HG02642 (cell line): Measurements from ENCODE around the gene PLCG1.
"Not testable (repeated sequence)": the region's sequence is repeated elsewhere in the genome, so short reads cannot be mapped to it uniquely, and the experiment has no call there.

ENCODE experiments used
- ATAC-seq: cut with Tn5 transposase; IDR thresholded peaks from one replicate; pipeline ENCODE4 v1.9.1; 2021; ENCODE audit warnings: mild to moderate bottlenecking; ENCODE audit not compliant: unreplicated experiment, poor library complexity

PLCG1 gene

DNA sequence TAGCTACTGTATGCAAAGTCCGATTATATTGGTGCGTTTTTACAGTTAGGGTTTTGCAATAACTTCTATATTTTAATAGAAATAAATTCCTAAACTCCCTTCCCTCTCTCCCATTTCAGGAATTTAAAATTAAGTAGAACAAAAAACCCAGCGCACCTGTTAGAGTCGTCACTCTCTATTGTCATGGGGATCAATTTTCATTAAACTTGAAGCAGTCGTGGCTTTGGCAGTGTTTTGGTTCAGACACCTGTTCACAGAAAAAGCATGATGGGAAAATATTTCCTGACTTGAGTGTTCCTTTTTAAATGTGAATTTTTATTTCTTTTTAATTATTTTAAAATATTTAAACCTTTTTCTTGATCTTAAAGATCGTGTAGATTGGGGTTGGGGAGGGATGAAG, 13.7 kb upstream of the PLCG1 start:
- ATAC-seq = no peak

DNA sequence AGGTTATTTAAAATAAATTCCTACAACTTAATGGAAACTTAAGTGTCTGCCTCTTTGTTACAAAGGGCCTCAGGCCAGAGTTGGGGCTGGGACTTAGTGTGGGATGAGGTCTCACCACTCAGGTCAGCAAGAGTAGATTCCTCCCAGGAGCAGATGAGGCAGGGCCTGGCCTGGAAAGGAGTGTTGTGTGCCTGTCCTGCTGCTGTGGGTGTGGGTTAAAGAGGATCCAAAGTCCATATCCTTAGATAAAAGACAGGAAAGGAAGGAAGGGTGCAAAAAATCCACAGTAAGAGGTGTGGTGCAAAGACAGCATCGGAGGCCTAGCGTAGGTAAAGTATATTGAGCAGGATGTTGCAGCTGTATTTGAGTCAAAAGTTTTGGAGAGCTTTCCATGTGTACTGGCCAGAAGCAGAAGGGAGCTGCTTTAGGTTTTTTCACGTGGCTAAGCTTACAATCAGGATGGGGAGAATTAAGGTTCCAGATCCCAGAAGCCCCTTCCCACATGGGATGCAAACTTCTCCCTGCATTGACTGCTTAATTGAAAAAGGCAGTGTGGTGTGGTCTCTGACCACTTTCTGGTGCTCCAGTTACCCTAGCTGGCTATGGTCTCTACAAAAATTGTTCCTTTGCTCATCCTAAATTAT, 12.8 kb upstream of the PLCG1 start:
- no peak for ATAC-seq

DNA sequence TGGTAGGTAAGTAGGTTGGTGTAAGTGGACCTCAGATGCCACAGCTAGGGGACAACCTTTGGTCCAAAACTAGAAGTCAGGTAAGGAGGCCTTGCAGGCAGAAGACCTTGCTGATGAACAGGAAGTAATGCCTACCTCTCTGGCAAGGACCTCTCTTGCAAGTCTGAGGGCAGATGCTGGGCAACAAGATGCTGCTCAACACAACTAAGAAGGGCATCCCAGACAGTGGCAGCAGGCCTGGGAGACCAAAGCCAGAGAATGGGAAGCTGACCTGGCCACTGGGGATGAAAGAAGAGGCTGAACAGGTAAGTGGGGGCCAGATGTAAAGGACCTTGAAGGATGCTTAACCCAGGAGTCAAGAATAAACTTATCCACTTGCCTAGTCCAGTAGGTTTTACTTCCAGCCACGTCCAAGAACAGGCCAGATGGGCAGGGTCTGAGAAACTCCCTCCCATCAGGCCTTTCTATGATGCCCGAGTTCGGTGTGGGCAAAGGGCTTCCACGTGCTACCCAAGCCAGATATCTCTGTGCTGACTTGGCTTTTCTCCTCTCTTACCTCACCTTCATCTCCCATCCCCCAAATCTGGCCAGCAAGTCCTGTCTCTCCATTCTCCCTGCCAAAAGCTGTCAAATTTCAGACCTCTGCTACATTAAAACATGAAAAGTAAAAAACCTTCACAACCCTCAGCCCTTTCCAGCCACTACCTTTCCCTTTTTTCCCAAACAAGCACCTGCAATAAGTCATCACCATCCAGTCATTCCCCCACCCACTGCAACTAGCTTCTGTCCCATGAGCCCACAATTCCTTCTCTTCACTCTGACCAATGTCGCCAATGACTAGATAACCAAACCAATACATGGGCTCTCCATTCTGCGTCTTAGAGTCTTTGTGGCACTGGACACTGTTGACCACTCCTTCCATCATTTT, 11.5 kb upstream of the PLCG1 start:
- no peak for ATAC-seq

DNA sequence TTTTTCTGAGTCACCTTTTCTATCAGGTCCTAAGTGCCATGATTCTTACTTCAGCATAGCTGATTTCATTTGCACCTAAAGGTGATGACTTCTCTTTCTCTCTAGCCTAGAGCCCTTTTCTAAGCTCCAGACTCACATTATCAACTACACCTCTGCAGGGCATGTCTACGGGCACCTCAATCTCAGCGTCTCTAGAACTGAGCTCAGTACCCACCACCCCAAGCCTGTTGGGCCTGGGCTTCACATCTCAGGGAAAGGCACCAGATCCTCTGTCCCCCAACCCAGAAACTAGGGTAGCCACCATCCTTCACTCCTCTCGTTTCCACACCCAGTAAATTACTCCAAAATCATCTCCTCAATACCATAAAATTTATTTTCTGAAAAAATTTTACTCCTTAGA, 10.6 kb upstream of the PLCG1 start:
- no peak for ATAC-seq

DNA sequence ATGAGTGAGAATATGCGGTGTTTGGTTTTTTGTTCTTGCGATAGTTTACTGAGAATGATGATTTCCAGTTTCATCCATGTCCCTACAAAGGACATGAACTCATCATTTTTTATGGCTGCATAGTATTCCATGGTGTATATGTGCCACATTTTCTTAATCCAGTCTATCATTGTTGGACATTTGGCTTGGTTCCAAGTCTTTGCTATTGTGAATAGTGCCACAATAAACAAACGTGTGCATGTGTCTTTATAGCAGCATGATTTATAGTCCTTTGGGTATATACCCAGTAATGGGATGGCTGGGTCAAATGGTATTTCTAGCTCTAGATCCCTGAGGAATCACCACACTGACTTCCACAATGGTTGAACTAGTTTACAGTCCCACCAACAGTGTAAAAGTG, 9.0 kb upstream of the PLCG1 start:
- ATAC-seq = not testable (repeated sequence)

DNA sequence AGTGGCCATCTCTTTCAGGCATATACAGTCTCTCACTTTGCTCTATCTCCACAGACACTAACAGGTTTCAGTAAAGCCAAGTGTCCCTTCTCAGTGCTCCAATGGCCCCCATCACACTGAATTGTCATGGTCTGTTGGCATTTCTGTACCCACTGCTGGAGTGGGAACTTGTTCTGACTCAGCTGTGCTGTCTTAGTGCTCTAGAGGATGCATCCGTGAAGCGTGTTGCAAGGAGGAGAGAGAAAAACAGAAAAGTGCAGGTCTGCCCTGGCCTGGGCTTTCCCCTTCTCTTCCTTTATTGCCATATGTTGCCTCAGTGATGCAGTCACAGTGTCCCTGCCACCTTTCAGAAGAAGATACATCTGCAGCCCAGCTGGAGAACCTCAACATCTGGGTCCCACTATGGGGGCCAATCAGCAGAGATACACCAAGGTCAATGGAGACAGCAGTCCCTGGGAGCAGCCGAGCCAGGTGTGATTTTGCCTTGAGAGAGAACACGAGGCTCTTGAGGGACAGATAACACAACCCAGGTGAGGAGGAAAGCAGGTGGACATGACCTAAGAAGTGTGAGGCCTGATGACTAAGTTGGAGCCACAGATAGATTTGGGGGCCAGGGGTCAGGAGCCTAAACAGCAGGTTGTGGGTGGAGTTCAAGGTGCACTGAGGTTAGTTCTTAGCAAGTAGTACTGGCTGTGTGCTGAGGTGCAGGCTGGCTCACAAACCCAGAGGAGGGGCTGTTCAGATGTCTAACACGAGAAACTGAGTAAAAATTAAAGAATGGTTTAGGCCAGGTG, 5.6 kb upstream of the PLCG1 start:
- no peak for ATAC-seq

DNA sequence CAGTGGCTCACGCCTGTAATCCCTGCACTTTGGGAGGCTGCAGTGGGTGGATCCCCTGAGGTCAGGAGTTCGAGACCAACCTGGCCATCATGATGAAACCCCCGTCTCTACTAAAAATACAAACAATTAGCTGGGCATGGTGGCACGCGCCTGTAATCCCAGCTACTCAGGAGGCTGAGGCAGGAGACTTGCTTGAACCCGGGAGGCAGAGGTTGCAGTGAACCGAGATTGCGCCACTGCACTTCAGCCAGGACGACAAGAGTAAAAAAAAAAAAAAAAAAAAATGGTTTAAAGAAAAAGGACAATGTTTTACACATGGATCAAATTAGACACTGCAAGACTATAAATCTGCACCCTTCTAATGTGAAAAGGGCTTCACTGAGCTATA, 5.0 kb upstream of the PLCG1 start:
- ATAC-seq = not testable (repeated sequence)

DNA sequence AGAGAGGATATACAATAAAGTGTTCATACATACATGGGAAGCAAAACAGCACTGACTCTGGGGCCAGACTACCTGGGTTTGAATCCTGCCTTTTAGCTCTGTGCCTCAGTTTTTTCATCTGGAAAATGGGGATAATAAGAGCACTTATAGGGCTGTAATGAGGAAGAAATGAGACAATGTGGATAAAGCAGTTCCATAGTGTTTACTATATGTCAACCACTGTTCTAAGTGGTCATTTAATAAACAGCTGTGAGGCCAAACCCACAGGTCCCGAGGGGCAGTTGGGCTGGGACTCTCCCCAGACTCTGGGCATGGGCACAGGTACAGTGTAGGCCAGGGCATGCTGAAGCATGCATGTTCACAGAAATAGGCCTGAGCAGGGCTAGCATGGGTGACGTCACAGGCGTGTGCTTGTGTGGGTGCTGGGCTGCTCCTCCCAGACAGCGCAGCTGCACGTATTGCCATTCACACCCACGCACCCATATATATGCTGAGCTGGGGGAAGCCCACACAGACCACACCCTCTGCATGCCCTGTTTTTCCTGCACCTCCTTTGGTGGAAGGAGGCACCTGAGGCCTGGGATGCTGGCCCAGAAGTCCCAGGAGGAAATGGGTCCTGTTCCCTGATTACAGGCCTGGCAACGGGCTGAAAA, 3.5 kb upstream of the PLCG1 start:
- ATAC-seq = peak; percentile 41

DNA sequence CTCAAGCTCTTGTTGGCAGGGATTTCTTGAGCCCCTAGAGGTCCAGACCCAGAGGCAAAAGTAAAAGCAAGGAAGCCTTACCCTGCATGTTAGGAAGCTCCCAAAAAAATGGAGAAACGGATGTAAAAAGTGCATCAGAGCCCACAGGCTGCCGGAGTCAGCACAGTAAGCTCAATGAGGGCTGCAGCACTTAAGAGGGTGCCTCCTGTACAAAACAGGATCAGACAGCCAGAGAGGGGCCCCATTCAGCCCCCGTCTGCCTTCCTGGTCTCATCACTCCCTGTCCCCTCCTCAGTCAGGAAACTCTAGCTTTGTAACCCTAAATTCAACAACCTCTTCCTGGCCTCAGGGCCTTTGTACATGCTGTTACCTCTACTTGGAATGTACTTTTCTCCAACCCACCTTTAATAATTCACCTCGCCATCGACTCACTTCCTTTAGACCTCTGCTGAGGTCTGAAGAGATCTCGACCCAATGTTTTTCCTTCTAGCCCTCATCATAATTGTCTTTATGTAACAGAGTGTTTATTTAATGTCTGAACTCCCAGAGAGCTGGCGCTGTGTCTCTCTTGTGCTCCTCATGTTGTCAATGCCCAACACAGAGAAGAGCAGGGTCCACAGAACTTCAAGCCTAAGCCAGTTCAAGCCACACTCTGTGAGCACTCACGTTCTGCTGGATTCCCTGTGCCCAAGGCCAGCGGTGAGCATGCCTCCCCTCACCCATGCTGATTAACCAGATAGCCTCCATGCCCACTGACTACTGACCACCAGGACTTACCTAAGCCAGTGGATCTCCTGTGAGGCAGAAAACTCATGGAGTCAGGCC, 2.8 kb upstream of the PLCG1 start:
- no peak for ATAC-seq

DNA sequence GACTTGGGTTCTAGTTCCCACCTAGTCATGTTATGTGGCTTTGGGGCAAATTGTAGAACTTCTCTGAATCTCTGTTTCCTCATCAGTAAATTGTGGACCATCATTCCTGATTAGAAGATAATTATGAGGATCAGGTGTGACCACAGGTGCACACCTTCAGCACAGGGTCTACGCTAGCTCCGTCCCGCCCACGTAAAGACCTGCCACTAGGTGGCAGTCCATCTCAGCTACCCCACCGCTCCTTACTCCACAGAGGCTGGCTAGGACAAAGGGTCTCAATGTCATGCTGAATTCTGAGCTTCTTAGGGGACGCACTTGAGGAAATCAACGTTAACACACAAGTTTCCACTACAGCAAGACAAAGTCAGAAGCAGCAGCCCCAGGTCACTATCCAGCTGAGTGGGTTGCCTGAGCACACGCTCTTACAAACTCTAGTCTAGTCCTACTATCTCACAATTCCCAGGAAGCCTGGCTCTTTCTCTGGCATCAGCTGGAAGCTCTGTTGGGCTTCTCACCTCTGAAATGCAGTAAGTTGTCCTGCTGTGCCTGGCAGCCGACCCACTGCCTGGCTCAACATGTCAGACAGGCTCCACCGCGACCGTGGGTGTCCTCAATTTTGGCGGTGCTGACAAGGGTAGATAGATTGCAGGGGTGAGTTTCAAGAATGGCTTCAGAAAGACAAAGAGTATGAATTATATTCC, 2.0 kb upstream of the PLCG1 start:
- no peak for ATAC-seq

DNA sequence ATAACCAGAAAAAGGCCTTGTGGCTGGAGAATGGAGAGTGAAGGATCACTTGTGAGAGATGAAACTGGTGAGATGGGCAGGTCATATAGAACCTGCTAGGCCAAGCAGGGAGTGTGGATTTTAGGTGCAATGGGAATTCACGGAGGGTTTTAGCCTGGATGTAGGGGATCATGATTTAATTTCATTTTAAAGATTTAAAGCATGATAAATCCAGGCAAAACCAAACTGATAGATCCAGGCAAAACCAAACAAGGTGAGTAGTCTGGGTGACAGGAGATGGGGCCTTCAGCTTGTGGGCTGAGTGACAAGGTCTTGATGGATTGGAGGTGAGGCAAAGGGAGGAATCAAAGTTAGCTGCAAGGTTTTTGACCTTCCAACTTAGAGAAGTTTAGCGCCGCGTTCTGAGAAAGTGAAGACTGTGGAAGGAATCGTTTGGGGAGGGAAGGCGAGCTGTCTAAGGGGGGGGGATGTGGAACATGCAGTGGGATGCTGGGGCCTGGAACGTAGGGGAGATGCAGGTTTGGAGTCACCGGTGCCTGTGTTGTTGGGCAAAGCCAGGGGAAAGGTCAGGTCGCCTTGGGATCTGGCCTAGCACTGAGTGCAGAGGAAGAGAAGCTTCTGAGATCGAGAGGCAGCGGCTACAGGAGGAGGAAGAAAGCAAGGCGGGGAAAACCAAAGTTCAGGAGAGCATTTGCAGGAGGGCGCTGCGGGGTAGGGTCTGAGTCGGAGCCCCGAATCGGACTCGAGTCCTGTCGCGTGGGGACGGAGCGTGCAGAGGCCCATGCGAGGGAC, 1.3 kb upstream of the PLCG1 start:
- ATAC-seq = no peak

DNA sequence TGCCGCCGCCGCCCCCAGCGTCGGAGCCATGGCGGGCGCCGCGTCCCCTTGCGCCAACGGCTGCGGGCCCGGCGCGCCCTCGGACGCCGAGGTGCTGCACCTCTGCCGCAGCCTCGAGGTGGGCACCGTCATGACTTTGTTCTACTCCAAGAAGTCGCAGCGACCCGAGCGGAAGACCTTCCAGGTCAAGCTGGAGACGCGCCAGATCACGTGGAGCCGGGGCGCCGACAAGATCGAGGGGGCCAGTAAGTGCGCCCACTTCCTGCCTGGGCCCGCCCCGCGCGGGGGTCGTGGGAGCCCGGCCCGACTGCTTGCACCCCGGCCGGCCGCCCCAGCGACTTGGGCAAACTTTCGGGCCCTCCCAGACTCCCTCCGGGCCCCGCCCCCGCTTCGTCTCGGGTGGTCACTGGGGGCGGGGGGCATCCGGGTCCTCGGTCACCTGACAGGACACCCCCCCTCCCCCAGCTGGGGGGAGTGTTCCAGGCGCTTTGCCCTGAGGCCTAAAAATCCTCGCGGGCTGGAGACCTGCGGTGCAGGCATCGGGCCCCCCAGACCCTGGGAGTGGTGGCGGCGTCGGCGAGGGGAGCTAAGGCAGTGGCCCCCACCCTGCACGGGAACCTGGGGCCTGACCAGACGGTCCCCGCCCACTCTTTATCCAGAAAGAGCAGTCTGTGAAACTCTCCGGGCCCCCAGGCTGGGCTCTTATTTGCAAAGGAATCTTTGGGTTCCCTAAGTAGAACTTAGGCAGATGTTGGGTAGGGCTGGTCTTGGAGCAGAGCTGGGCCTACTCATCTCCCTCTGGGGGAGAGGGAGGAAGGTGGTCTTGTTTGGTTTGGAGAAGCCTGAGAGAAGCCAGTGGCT, 501 bp downstream of the PLCG1 start:
- ATAC-seq = peak; percentile 15

DNA sequence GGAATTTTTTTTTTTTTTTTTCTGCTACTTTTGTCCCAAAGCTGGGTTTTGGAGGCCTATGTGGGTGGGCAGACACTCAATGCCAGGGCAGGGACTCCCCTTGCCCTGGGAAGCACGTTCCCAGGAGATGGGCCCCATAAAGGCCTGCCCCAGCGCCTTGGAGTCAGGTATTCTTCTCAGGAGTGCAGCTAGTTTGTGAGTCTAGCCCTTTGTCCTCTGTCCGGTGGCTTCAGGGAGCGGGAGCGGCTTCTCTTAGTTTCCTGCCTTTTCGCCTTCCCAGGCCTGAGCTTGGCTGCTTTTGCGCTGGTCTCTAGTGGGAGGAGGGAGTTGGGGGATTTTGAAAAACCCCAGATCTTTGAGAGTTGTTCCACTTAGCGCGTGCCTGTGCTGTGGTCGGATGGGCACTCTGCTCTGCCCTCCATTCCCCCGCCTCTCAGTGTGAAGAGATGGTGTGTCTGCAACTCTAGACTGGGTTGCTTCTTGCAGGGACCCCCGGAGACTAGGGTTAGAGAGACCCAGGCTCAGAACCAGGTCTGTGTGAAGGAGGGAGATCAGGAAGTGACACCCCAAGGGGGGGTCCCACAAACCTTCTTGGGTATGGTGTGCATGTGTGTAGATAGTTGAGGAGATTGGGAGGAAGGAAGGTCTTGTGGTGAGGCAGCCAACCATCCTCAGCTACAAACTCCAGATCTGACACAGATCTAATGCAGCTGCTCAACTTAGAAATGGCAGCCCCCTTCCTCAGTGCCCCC, 1.3 kb downstream of the PLCG1 start:
- no peak for ATAC-seq

DNA sequence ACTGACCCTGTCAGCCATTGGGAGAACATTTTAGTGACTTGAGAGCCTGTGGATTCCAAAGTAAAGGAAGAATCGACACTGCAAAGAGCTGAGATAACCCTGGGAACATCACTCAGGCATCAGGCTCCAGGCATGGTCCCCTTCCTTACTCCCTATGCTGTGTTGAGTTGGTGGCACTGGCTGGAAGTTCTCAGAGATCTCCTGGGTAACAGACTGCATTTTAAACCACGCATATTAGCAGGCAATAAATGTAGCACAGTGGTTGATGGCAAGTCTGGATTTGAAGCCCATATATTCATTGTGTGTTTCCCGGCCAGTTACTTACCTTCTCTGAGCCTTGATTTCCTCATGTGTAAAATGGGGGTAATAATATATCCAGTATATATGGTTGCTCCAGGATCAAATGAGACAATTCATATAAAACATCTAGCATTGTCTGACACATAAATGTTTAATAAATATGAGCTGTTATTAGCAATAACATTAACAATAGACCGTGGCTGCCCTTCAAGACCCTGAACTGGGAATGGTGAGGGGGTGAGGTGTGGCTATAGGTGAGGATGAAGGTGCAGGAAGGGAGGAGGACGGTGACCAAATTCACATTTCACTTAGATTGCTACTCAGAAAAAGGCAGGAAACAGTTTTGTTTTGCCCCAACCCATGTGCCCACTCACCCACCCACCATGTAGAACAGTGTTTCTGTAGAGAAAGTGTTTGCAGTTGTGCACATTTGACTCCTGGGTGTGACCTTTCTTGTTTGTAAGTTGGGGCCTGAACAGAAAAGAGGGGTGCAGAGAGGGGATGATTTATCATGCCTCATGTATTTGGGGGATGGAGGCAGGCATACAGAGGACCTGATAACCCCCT, 2.1 kb downstream of the PLCG1 start:
- ATAC-seq = no peak

DNA sequence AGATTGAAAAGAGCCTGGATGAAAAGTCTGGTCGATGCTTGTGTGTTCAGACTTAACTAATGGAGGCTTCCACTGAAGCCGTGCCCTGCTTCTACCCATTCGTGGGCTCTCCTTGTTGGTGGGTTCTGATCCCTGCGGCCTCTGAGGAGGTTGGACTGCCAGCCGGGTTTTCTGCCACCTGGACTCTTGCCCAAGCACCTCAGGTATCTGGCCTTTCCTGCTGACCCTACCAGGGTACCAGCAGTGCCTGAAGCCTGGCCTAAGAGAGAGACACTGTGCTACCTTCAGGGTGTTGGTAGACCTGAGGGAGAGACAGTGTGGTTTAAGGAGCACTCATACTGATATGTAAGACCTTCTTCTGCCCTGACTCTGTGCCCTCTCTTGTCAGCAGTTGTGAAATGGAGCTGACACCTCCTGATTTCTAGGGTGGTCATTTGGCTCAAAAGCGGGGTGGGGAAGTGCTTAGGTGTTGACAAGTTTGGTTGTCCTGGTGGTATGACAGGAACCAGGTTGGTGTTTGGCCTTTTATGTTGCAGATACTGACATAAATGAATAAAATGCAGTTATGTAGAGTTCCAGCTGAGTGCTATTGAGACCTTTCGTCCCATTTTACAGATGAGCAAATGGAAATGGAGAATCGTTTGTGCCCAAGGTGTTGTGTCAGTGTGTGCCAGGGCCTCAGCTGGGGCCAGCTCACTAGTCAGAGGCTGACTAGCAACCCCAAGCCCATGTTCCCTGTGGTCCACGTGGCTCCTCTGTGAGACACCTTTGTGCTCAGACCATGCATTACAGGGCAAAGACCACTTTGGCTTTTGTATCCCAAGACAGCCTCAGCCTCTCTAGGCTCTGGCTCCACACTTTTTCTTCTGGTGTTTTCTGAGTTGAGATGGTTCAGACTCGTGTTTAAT, 3.1 kb downstream of the PLCG1 start:
- ATAC-seq = no peak
